Epithelial cell of esophagus (primary cell): ENCODE data around the gene ST3GAL5.
"Not testable (repeated sequence)": the region's sequence is repeated elsewhere in the genome, so short reads cannot be mapped to it uniquely, and the experiment has no call there.

Experiments used
- DNase-seq: peaks from one replicate; pipeline ENCODE4 v3.0.0; 2010; ENCODE audit warnings: low read depth
- H3K4me3 ChIP-seq: 2 replicates; pipeline ENCODE4 v1.5.1; 2011; ENCODE audit warnings: mild to moderate bottlenecking, low read length, control low read depth
- TF ChIP-seq, protein P1 (sequence below): IDR thresholded peaks from 2 replicates; pipeline ENCODE4 v1.5.1; 2011; ENCODE audit warnings: low read depth, mild to moderate bottlenecking, low read length, control low read depth, inconsistent platforms; ENCODE audit not compliant: insufficient read depth; ENCODE audit errors: missing control alignments

ST3GAL5 gene

DNA sequence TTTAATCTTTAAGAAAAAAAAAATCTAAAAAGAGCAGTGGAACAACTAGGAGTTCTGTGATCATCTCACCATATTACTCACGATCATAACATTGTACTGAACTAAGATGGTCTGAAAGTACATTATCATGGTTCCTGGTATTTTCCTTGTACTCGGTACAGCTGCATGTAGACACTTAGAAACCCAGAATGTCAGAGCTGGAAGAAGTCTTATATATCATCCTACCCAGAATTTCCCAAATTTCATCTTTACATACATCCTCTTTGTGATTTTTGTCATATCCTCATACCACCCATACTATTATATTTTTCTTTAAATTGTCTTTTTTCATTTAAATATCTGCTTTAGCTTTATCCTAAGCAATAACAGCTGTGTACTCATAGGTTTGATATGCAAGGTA lies 12.4 kb upstream of the ST3GAL5 start:
- TF ChIP-seq, protein P1, sequence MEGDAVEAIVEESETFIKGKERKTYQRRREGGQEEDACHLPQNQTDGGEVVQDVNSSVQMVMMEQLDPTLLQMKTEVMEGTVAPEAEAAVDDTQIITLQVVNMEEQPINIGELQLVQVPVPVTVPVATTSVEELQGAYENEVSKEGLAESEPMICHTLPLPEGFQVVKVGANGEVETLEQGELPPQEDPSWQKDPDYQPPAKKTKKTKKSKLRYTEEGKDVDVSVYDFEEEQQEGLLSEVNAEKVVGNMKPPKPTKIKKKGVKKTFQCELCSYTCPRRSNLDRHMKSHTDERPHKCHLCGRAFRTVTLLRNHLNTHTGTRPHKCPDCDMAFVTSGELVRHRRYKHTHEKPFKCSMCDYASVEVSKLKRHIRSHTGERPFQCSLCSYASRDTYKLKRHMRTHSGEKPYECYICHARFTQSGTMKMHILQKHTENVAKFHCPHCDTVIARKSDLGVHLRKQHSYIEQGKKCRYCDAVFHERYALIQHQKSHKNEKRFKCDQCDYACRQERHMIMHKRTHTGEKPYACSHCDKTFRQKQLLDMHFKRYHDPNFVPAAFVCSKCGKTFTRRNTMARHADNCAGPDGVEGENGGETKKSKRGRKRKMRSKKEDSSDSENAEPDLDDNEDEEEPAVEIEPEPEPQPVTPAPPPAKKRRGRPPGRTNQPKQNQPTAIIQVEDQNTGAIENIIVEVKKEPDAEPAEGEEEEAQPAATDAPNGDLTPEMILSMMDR, result no peak
- DNase-seq, result no peak
- H3K4me3 ChIP-seq, result no peak overlapping the region

DNA sequence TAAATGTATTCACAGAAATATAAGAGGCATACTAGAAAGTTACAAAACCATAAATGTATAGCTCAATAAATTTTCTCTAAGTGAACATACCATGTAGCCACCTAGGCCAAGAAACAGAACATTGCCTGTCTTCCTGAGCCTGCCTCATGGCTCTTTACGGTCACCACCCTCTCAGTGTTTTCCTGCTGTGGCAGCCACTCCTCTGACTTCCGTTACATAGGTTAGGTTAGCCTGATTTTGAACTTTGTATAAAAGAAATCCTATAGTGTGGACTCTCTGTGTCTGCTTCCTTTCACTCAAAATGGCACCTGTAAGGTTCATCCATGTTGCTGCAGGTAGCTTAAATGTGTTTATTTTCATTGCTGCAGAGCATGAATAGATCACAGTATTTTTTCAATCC lies 11.6 kb upstream of the ST3GAL5 start:
- no peak overlapping the region for H3K4me3 ChIP-seq
- no peak for DNase-seq
- TF ChIP-seq, protein P1, result no peak

DNA sequence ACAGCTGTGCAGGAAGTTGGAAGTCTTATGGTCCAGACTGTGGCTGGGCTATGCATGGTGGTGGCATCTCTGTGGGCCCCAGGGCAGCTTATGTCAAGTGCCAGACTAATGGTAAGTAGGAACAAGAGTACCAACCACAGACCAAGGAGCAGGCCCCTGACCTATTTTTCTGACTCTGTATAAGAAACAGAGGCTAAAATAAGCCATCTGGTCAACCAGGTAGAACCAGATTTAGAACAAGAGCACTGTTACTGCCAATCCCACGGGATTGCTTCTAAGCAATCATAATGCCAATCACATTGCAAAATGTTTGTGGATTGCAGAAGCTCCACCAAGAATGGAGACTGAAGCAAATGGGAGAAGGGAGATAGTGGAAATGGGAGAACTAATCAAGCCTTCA lies 11.1 kb upstream of the ST3GAL5 start:
- TF ChIP-seq, protein P1, result no peak
- no peak for DNase-seq
- H3K4me3 ChIP-seq, result no peak overlapping the region

DNA sequence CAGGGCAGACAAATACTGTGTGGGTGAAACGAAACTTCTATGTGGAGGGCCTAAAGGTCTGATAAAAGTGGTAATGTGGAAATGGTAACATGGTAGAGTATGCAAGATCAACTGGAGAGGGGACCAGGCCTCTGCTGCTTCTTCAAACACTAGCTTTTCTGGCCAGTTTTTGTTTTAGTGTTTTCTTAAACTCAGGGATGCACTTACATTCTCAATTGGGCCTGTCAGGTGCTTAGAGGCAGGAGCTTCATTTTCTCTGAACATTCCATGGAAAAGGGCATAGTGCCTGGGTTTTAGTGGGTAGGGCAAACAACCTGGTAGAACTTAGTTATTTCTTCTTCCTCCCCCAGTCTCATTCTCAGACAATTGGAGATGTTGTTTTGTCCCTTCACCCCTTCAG lies 10.5 kb upstream of the ST3GAL5 start:
- TF ChIP-seq, protein P1, result no peak
- no peak for DNase-seq
- no peak overlapping the region for H3K4me3 ChIP-seq

DNA sequence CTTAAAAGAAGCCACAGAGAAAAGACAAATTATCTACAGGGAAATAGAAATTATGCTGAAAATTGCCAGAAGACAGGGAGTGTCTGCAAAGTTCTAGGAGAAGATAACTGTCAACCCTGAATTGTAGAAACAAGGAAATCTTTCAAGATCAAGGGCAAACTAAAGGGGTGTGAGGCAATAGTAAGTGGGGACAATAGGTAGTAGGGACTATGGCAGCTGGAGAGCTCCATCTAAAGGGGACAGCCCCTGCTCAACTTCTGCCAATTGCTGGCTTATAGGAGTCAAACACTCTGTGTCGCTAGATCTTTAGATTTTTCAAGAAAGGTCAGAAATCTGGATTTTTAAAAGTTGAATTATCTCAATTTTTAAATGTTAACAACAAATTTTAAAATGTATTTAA lies 10.1 kb upstream of the ST3GAL5 start:
- DNase-seq, result no peak
- TF ChIP-seq, protein P1, result no peak

DNA sequence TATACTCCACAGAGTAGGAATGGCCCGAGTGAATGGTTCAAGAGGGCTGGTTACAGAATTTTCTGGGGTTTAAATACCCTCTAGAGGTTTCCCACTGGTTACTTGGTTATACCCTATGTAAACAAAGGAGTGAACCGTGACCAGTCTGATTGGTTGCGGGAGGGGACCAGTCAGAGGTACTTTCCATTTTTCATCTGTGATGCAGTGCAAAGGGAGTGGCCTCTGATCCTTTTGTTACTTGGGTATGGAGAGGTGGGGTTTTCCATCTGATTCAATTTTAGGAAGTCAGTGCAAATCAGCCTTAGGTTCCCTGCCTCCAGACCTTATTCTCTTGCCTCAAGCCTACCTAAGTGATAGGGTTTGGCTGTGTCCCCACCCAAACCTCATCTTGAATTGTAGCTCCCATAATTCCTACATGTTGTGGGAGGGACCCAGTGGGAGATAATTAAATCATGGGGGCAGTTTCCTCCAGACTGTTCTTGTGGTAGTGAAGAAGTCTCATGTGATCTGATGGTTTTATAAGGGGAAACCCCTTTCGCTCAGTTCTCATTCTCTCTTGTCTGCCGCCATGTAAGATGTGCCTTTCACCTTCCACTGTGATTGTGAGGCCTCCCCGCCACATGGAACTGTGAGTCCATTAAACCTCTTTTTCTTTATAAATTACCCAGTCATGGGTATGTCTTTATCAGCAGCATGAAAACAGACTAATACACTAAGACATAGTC lies 5.9 kb upstream of the ST3GAL5 start:
- not testable (repeated sequence) for H3K4me3 ChIP-seq
- peak; percentile 81 for DNase-seq

More for the DNA sequence above, 10.1 kb upstream of the ST3GAL5 start:
- H3K4me3 ChIP-seq, result no peak overlapping the region

DNA sequence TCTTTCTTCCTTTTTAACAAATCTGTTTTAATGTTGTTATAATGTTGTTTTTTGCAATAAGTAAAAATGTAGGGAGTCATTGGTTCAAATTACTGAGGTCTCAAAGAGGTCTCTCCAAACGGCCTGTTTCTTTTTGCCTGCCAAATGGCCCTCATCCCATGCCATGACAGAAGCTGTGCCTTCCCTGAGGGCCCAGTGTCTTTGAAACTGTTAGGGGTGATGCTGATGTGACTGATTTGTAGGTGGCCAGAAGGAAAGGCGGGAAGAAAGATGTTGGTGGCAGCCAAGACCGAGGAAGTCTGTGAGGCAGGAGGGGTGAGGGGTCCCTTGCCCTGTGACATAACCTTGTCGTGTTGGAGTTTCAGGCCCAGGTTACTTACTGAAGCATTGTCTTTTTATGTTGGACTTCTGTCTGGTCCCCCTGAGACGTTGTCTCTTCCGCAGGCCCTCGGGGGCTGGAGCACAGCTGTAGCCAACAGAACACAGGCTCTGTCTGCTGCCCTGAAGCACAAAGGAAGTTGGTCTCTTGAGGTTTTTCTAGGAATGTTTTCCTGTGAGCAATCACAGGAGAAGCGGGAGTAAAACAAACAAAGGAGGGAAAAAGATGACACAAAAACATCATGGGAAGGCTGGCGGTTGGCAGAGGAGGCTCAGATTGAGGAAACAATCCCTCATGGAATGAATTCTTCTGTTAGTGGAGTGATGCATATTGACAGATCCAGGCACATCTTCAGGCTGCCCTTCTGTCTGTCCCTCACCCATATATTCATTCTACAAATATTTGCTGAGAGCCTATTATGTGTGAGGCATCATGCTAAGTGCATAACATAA lies 4.9 kb upstream of the ST3GAL5 start:
- DNase-seq, result peak; percentile 94
- H3K4me3 ChIP-seq, result no peak overlapping the region
- TF ChIP-seq, protein P1, result no peak
